Measurements from ENCODE around the gene CD48.

CD48 gene

GRCh38 chr1:160641323-160642280 is 70.0 kb downstream of the CD48 start:
- TF ChIP-seq CTCF (IDR thresholded peaks at IDR 0.05; ENCODE audit: low read depth, low read length, missing control alignments): no peak
- peak overlapping the region; percentile 95; the same call in 1 of the 2 replicates for H3K4me3 ChIP-seq (ENCODE audit: low read depth, low read length)
- no peak for DNase-seq (ENCODE audit: low read depth)

- peak overlapping the region; percentile 19; the same call in 1 of the 2 replicates for H3K4me3 ChIP-seq (ENCODE audit: low read depth, low read length)
- DNase-seq (ENCODE audit: low read depth): no peak
- no peak for TF ChIP-seq CTCF (IDR thresholded peaks at IDR 0.05; ENCODE audit: low read depth, low read length, missing control alignments)
Observed at GRCh38 chr1:160640359-160641123, 71.1 kb downstream of the CD48 start.

GRCh38 chr1:160639652-160640051 is 72.0 kb downstream of the CD48 start:
- no peak for TF ChIP-seq CTCF (IDR thresholded peaks at IDR 0.05; ENCODE audit: low read depth, low read length, missing control alignments)
- peak overlapping the region; percentile 18 for H3K4me3 ChIP-seq (ENCODE audit: low read depth, low read length)
- no peak for DNase-seq (ENCODE audit: low read depth)

GRCh38 chr1:160638926-160639325 is 72.7 kb downstream of the CD48 start:
- DNase-seq (ENCODE audit: low read depth): no peak
- H3K4me3 ChIP-seq (ENCODE audit: low read depth, low read length): peak overlapping the region; percentile 12; the same call in 1 of the 2 replicates
- TF ChIP-seq CTCF (IDR thresholded peaks at IDR 0.05; ENCODE audit: low read depth, low read length, missing control alignments): no peak

- peak overlapping the region; percentile 12; the same call in 1 of the 2 replicates for H3K4me3 ChIP-seq (ENCODE audit: low read depth, low read length)
- no peak for TF ChIP-seq CTCF (IDR thresholded peaks at IDR 0.05; ENCODE audit: low read depth, low read length, missing control alignments)
- DNase-seq (ENCODE audit: low read depth): no peak
Observed at GRCh38 chr1:160638540-160638857, 73.1 kb downstream of the CD48 start.

GRCh38 chr1:160637821-160638539 is 73.6 kb downstream of the CD48 start:
- TF ChIP-seq CTCF (IDR thresholded peaks at IDR 0.05; ENCODE audit: low read depth, low read length, missing control alignments): no peak
- no peak for DNase-seq (ENCODE audit: low read depth)
- H3K4me3 ChIP-seq (ENCODE audit: low read depth, low read length): no peak overlapping the region; the same call in 1 of the 2 replicates

All from GM12864 (cell line).